MCF 10A (cell line): ENCODE measurements around the gene STAC3. TPM values are rescaled to one million over a fixed set of nuclear protein-coding genes. Genes with fewer than 3 reads are reported as not detected.
"Not testable (repeated sequence)": the region's sequence is repeated elsewhere in the genome, so short reads cannot be mapped to it uniquely, and the experiment has no call there.

Experiments
- BruUV-seq: library from RNA; stranded (reverse); fragments of 400-500 nt; replicated peaks from 2 replicates; lab custom pipeline; 2021; lab: Mats Ljungman, UMichigan
- CTCF ChIA-PET: fragments of 300-600 bp; sonication (Branson Sonifier 250); formaldehyde crosslinking; extraction: SDS; loops from one replicate; lab custom pipeline; 2021; ENCODE audit warnings: antibody characterized with exemption, inconsistent platforms; lab: Yijun Ruan, JAX
- POLR2A ChIA-PET: fragments of 300-600, 350-650 bp; sonication (Branson Sonifier 250); formaldehyde crosslinking; extraction: SDS; loops from one replicate; lab custom pipeline; 2020; ENCODE audit warnings: antibody characterized with exemption, inconsistent platforms; lab: Yijun Ruan, JAX
- DNase-seq: peaks from one replicate; pipeline ENCODE4 v3.0.0-alpha.2; 2018; ENCODE audit not compliant: unreplicated experiment
- H3K27ac Mint-ChIP-seq: one replicate; pipeline ENCODE4 v1.8.0; 2022; ENCODE audit warnings: mild to moderate bottlenecking, low read depth, mixed read lengths; ENCODE audit not compliant: unreplicated experiment
- H3K27me3 Mint-ChIP-seq: one replicate; pipeline ENCODE4 v1.8.0; 2022; ENCODE audit warnings: mixed read lengths; ENCODE audit not compliant: insufficient read depth, unreplicated experiment
- H3K36me3 Mint-ChIP-seq: one replicate; pipeline ENCODE4 v1.8.0; 2022; ENCODE audit warnings: mild to moderate bottlenecking, moderate library complexity, mixed read lengths; ENCODE audit not compliant: insufficient read depth, unreplicated experiment
- H3K4me1 Mint-ChIP-seq: one replicate; pipeline ENCODE4 v1.8.0; 2022; ENCODE audit warnings: mixed read lengths; ENCODE audit not compliant: insufficient read depth, unreplicated experiment
- H3K4me3 Mint-ChIP-seq: one replicate; pipeline ENCODE4 v1.8.0; 2022; ENCODE audit warnings: mild to moderate bottlenecking, moderate library complexity, mixed read lengths; ENCODE audit not compliant: unreplicated experiment
- H3K9me3 Mint-ChIP-seq: one replicate; pipeline ENCODE4 v1.8.0; 2022; ENCODE audit warnings: mixed read lengths; ENCODE audit not compliant: unreplicated experiment
- CTCF ChIP-seq: fragments of 200-600 bp; IDR thresholded peaks from one replicate; pipeline ENCODE4 v1.8.0; 2022; ENCODE audit warnings: antibody characterized with exemption, mild to moderate bottlenecking; ENCODE audit not compliant: unreplicated experiment
- intact Hi-C: fragments of 100-400 bp; cut with micrococcal nuclease; formaldehyde crosslinking; loops from 2 replicates; pipeline ENCODE4 v1.14.1; 2022
- total RNA-seq: library from RNA; stranded (reverse); gene quantifications from 2 replicates; pipeline ENCODE4 v1.2.3, GENCODE V29; 2022

STAC3 gene
- total RNA-seq, 1 experiment from 2014 or later, result 2.8 TPM

- peak; percentile 90 for DNase-seq
- Mint-ChIP-seq H3K9me3 (no peaks in the 10 kb centered on the region), H3K27ac (peak overlapping the region; percentile 68), H3K27me3 (no peaks in the 10 kb centered on the region), H3K4me1 (peaks cover 14% of the 10 kb centered on the region), H3K4me3 (peak overlapping the region; percentile 35), H3K36me3 (peaks cover 76% of the 10 kb centered on the region)
- ChIA-PET POLR2A (interaction anchor here (1.0 kb wide), 2 partner anchors 40 to 169 kb away, joined by 3 read pairs; partner anchors contain the start of gene STAT6), CTCF (interaction anchor here (0.6 to 1.4 kb wide), 5 partner anchors 16 to 178 kb away, joined by 3 to 7 read pairs (median 4); no protein-coding TSS in a partner anchor)
- no TSS peak for BruUV-seq
- intact Hi-C loops, result no loop called here
- no peak for TF ChIP-seq CTCF
Observed at GRCh38 chr12:57280211-57281062, 29.4 kb upstream of the STAC3 start.

GRCh38 chr12:57278465-57279381 is 27.7 kb upstream of the STAC3 start:
- Mint-ChIP-seq H3K27me3 (no peaks in the 10 kb centered on the region), H3K27ac (no peak overlapping the region), H3K36me3 (peaks cover 91% of the 10 kb centered on the region), H3K9me3 (no peaks in the 10 kb centered on the region), H3K4me1 (peaks cover 14% of the 10 kb centered on the region), H3K4me3 (no peak overlapping the region)
- TF ChIP-seq CTCF, result no peak
- intact Hi-C loops, result no loop called here
- ChIA-PET CTCF (interaction anchor here (0.6 to 1.5 kb wide), 5 partner anchors 15 to 177 kb away, joined by 3 to 11 read pairs (median 3); partner anchors contain the start of gene INHBE), POLR2A (interaction anchor here (0.7 kb wide), 1 partner anchor 10 kb away, joined by 3 read pairs; no protein-coding TSS in a partner anchor)
- BruUV-seq, result no TSS peak
- no peak for DNase-seq

GRCh38 chr12:57276935-57277563 is 26.1 kb upstream of the STAC3 start:
- TF ChIP-seq CTCF, result peak; percentile 24
- Mint-ChIP-seq H3K9me3 (no peaks in the 10 kb centered on the region), H3K36me3 (peaks cover 88% of the 10 kb centered on the region), H3K27ac (peak overlapping the region; percentile 59), H3K27me3 (no peaks in the 10 kb centered on the region), H3K4me3 (no peak overlapping the region), H3K4me1 (peaks cover 14% of the 10 kb centered on the region)
- DNase-seq, result peak; percentile 13
- POLR2A ChIA-PET, result interaction anchor here (0.9 kb wide), 1 partner anchor 37 kb away, joined by 5 read pairs; no protein-coding TSS in a partner anchor
- no TSS peak for BruUV-seq
- intact Hi-C loops, result no loop called here
- CTCF ChIA-PET, result interaction anchor here (0.6 to 2.0 kb wide), 14 partner anchors 10 to 1102 kb away, joined by 3 to 9 read pairs (median 3); partner anchors contain the start of gene INHBE

- H3K4me3 Mint-ChIP-seq, POLR2A ChIA-PET, DNase-seq, BruUV-seq, H3K27ac Mint-ChIP-seq, intact Hi-C loops, H3K9me3 Mint-ChIP-seq, H3K27me3 Mint-ChIP-seq: not testable (repeated sequence)
- CTCF ChIA-PET, result interaction anchor here (0.6 to 2.0 kb wide), 9 partner anchors 13 to 1102 kb away, joined by 3 to 9 read pairs (median 3); no protein-coding TSS in a partner anchor
- Mint-ChIP-seq H3K4me1 (peaks cover 14% of the 10 kb centered on the region), H3K36me3 (peaks cover 88% of the 10 kb centered on the region)
Observed at GRCh38 chr12:57276233-57276632, 25.2 kb upstream of the STAC3 start.
